ENCODE results near the gene CALM3.

GRCh38 chr19:46648961-46649960 lies 48.1 kb downstream of the CALM3 start:
- TF ChIP-seq CTCF (IDR thresholded peaks at IDR 0.05) = no peak
- TF ChIP-seq POLR2A (IDR thresholded peaks at IDR 0.05) = no peak
